ENCODE measurements around the gene RBP5. TPM values are rescaled to one million over a fixed set of nuclear protein-coding genes. Genes with fewer than 3 reads are reported as not detected.
A peak's percentile ranks its signal among the peaks of the same experiment; 100 is the strongest.

Gene RBP5
- total RNA-seq, 4 donors from 2014 or later, result 0.78 to 9.9 (median 2.2) TPM

GRCh38 chr12:7093486-7093885 is 35.2 kb downstream of the RBP5 start:
- WGBS, 2 donors, result 61 to 64% methylated on average over 5 of the region's 5 CpGs
- no peak overlapping the region for H3K4me3 ChIP-seq
- H3K36me3 ChIP-seq, result peaks cover 0 to 36% (median 0%) of the 10 kb centered on the region in 3 donors
- H3K9me3 ChIP-seq, result no peaks in the 10 kb centered on the region
- no peaks in the 10 kb centered on the region for H3K27me3 ChIP-seq
- TF ChIP-seq CTCF (IDR thresholded peaks at IDR 0.05) (no peak), EP300 (IDR thresholded peaks at IDR 0.05) (no peak), POLR2A (IDR thresholded peaks at IDR 0.05) (no peak)
- peaks cover 0 to 52% (median 17%) of the 10 kb centered on the region in 4 donors for H3K4me1 ChIP-seq
- DNase-seq (ENCODE audit: low spot score in 2 of 2), result no peak
- H3K27ac ChIP-seq, result peak overlapping the region in 3 of 4 donors; percentile 64 to 91 (median 76)

DNA sequence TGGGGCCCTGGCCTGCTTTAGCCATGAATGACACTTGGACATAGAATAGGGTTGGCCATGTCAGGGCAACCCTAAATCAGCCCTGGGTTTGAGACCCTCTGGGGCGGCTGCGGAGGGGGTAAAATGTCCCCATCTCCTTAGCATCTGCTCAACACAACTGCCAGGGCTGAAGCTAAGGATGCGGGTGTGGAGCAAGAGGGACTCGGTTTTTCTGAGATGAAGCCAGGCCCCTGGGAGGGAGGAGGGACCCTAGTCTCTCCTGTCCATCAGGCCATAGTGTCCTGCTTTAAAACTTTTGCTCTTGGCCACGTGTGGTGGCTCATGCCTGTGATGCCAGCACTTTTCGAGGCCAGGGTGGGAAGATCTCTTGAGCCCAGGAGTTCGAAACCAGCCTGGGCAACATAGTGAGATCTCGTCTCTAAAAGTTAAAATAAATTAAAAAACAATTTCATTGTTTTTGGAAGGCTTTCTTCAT is 35.7 kb downstream of the RBP5 start:
- Histone ChIP-seq H3K4me3 (peak overlapping the region in 2 of 4 donors; percentile 50 to 57), H3K9me3 (no peaks in the 10 kb centered on the region), H3K27me3 (no peaks in the 10 kb centered on the region), H3K36me3 (peaks cover 0 to 36% (median 0%) of the 10 kb centered on the region in 3 donors), H3K4me1 (peaks cover 0 to 52% (median 17%) of the 10 kb centered on the region in 4 donors), H3K27ac (peak overlapping the region; percentile 32 to 91 (median 81))
- no peak for TF ChIP-seq POLR2A (IDR thresholded peaks at IDR 0.05)
- no peak for TF ChIP-seq EP300 (IDR thresholded peaks at IDR 0.05)
- no peak for TF ChIP-seq CTCF (IDR thresholded peaks at IDR 0.05)
- WGBS, 2 donors, result 72 to 80% methylated on average over 8 of the region's 8 CpGs
- DNase-seq (ENCODE audit: low spot score in 2 of 2), result no peak

DNA sequence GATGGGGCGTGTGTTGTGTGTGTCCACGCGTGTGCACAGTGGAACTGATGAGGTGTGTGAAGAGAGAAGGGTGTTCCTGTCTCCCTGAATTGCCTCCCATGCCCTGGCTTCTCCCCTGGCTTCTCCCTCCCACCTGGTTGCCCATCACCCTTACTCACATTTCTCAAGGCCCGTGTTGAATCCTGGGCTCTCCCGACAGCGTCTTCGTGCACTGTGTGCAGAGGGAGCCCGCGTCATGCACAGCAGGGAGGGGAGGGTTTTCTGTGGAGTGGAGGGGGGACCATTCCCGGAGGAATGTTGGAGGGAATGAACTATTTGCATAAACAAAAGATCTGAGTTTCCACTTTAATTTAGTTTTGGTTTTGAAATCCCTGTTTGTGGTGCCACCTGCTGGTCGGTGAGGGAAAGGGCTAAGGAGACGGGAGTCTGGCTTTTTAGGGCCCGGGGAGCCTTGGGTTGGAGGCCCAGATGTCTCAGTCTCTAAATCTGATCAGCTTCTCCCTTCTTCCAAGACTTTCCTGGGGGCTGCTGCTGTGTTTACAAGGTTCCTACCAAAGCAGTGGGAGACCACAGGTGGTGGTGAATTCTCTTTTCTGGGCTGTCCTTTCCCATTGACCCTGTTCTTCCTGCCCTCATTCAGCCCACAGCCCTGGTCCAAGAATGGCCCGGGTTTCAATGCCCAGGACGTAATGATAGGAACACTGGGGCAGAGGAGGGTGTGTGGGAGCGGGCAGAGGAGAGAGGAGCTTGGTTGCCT is 36.3 kb downstream of the RBP5 start, which contains the start of gene C1R:
Gene C1R (minus strand): TSS at position 217 of the 757 bp plus-strand sequence. CDS start 57 bp downstream, at position 160.
- no peaks in the 10 kb centered on the region for H3K27me3 ChIP-seq
- peaks cover 0 to 36% (median 0%) of the 10 kb centered on the region in 3 donors for H3K36me3 ChIP-seq
- H3K27ac ChIP-seq, result peak within 1 kb of the TSS; percentile 40 to 91 (median 81)
- peak; percentile 77 to 93 for DNase-seq (ENCODE audit: low spot score in 2 of 2)
- no peaks in the 10 kb centered on the region for H3K9me3 ChIP-seq
- peaks cover 0 to 52% (median 17%) of the 10 kb centered on the region in 4 donors for H3K4me1 ChIP-seq
- TF ChIP-seq EP300 (IDR thresholded peaks at IDR 0.05) (peak in 1 of 2 donors; percentile 87), CTCF (IDR thresholded peaks at IDR 0.05) (peak; percentile 86 to 93 (median 90)), POLR2A (IDR thresholded peaks at IDR 0.05) (peak in 1 of 2 donors; percentile 55)
- H3K4me3 ChIP-seq, result peak within 1 kb of the TSS; percentile 22 to 57 (median 54)
- WGBS, 2 donors, result 4 to 6% methylated on average over 14 to 16 of the region's 16 CpGs

- Histone ChIP-seq H3K27ac (peak overlapping the region; percentile 40 to 91 (median 81)), H3K4me1 (peaks cover 0 to 52% (median 17%) of the 10 kb centered on the region in 4 donors), H3K9me3 (no peaks in the 10 kb centered on the region), H3K4me3 (peak overlapping the region; percentile 22 to 57 (median 54)), H3K27me3 (no peaks in the 10 kb centered on the region), H3K36me3 (peaks cover 0 to 37% (median 0%) of the 10 kb centered on the region in 3 donors)
- WGBS, 2 donors, result 0 to 23% methylated on average over 7 to 10 of the region's 10 CpGs
- DNase-seq (ENCODE audit: low spot score in 2 of 2), result no peak
- TF ChIP-seq CTCF (IDR thresholded peaks at IDR 0.05) (no peak), POLR2A (IDR thresholded peaks at IDR 0.05) (no peak), EP300 (IDR thresholded peaks at IDR 0.05) (no peak)
These were observed 36.9 kb downstream of the RBP5 start for GRCh38 chr12:7091660-7092228.
